ENCODE results near the gene CCL26.
"Not testable (repeated sequence)": the region's sequence is repeated elsewhere in the genome, so short reads cannot be mapped to it uniquely, and the experiment has no call there.

Gene CCL26

DNA sequence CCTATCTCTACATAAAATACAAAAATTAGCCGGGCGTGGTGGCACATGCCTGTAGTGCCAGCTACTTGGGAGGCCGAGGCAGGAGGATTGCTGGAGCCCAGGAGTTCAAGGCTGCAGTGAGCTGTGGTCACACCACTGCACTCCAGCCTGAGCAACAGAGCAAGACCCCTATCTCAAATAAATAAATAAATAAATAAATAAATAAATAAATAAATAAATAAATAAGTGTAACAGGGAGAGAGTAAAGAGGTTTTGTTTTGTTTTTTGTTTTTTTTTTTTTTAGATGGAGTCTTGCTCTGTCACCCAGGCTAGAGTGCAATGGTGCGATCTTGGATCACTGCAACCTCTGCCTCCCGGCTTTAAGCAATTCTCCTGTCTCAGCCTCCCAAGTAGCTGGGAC lies 20.6 kb upstream of the CCL26 start:
- not testable (repeated sequence) for DNase-seq (ENCODE audit: low read depth, low spot score)

GRCh38 chr7:75789361-75789924 lies 17.4 kb upstream of the CCL26 start:
- DNase-seq (ENCODE audit: low read depth, low spot score): no peak

- DNase-seq (ENCODE audit: low read depth, low spot score): not testable (repeated sequence)
Measured at GRCh38 chr7:75788154-75788847, 16.3 kb upstream of the CCL26 start.

GRCh38 chr7:75783058-75783457 lies 11.0 kb upstream of the CCL26 start:
- DNase-seq (ENCODE audit: low read depth, low spot score): not testable (repeated sequence)

GRCh38 chr7:75780647-75781273 lies 8.7 kb upstream of the CCL26 start:
- DNase-seq (ENCODE audit: low read depth, low spot score): not testable (repeated sequence)

DNA sequence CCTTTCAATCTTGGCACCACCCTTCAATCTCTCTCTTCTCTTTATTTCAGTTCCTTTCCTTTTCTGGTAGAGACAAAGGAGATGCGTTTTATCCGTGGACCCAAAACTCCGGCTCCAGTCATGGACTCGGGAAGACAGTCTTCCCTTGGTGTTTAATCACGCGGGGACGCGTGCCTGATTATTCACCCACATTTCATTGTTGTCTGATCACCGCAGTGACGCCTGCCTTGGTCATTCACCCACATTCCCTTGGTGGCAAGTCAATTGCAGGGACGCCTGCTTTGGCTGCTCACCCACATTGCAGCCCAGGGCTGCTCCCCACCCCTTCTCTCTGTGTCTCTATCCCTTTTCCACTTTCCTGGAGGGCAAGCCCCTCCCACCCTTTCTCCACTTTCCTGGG lies 7.5 kb upstream of the CCL26 start:
- not testable (repeated sequence) for DNase-seq (ENCODE audit: low read depth, low spot score)

DNA sequence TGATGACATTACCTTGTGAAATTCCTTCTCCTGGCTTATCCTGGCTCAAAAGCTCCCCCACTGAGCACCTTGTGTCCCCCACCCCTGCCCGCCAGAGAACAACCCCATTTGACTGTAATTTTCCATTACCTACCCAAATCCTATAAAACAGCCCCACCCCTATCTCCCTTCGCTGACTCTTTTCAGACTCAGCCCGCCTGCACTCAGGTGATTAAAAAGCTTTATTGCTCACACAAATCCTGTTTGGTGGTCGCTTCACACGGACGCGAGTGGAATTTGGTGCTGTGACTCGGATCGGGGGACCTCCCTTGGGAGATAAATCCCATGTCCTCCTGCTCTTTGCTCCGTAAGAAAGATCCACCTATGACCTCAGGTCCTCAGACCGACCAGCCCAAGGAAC lies 7.0 kb upstream of the CCL26 start:
- DNase-seq (ENCODE audit: low read depth, low spot score): not testable (repeated sequence)

DNA sequence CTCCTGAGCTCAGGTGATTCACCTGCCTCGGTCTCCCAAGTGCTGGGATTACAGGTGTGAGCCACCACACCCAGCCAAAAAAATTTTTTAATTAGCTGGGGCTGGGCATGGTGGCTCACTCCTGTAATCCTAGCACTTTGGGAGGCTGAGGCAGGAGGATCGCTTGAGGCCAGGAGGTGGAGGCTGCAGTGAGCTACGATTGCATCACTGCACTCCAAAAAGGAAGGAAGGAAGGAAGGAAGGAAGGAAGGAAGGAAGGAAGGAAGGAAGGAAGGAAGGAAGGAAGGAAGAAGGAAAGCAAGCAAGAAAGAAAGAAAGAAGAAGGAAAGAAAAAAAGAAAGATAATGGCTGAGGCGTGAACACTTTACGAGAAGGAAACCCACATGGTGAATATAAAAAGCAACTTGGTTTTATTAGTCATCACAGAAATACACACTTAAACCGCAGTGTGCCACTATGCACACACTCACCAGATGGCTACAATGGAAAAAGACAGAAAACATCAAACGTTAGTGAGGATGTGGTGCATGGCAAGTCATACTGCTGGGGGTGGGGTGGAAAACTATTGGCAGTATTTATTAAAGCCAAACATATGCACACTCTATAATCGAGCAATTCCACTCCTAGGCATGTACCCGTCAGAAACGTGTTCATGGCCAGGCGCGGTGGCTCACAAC lies 4.4 kb upstream of the CCL26 start:
- DNase-seq (ENCODE audit: low read depth, low spot score): peak; percentile 38

- not testable (repeated sequence) for DNase-seq (ENCODE audit: low read depth, low spot score)
Measured at GRCh38 chr7:75773958-75774357, 1.9 kb upstream of the CCL26 start.

GRCh38 chr7:75771224-75771623 lies 787 bp downstream of the CCL26 start:
- DNase-seq (ENCODE audit: low read depth, low spot score): no peak

DNA sequence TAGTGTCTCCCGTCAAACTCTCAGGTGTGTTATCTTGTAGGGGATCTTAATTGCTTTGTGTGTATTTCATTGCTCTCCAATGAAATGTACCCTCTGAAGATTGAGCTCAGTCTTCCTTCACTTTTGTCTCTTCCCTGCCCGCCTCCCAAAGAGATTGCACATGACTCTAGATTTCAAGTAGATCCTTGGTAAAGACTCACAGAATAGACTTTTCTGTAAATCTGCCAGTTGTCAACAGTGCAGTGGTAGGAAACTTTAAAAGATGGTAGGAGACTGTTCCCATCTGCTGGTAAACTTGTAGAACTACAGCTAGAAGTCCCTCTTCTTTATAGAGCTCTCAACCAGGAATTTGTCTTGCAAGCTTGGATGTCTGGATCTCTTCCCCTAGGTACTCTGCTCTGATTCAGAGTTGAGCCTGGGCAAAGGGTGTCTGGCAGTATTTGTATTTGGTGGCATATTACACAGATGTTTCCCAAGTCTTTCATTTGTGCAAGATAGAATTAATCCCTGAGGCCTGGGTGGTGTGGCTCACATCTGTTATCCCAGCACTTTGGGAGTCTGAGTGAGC lies 9.6 kb downstream of the CCL26 start:
- no peak for DNase-seq (ENCODE audit: low read depth, low spot score)

DNA sequence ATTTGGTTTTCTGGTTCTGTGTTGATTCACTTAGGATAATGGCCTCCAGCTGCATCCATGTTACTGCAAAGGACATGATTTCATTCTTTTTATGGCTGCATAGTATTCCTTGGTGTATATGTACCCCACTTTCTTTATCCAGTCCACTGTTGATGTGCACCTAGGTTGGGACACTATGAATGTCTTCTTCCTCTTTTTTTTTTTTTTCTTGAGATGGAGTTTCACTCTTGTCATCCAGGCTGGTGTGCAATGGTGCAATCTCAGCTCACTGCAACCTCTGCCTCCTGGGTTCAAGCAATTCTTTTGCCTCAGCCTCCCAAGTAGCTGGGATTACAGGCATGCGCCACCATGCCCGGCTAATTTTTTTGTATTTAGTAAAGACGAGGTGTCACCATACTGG lies 10.2 kb downstream of the CCL26 start:
- DNase-seq (ENCODE audit: low read depth, low spot score): not testable (repeated sequence)

DNA sequence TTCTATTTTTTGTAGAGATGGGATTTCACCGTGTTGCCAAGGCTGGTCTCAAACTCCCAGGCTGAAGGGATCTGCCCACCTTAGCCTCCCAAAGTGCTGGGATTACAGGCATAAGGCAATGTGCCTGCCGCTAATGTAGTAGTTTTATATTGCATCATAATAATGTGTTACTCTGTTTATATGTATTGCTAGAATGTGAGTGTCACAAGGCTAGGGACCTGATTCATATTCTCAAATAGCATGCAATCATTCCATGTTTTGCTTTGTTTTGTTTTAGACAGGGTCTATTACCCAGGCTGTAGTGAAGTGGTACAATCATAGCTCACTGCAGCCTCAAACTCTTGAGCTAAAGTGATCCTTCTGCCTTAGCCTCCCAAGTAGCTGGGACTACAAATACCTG lies 13.5 kb downstream of the CCL26 start:
- no peak for DNase-seq (ENCODE audit: low read depth, low spot score)

DNA sequence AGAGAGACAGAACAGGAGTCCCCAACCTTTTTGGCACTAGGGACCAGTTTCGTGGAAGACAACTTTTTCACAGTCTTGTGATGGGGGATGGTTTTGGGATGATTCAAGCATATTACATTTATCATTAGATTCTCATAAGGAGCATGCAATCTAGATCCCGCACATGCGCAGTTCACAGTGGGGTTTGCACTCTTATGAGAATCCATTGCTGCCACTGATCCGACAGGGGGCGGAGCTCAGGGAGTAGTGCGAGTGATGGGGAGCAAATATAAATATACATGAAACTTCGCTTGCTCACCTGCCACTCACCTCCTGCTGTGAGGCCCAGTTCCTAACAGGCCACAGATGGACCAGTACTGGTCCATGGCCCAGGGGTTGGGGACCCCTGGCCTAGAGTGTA lies 14.2 kb downstream of the CCL26 start:
- DNase-seq (ENCODE audit: low read depth, low spot score): no peak

DNA sequence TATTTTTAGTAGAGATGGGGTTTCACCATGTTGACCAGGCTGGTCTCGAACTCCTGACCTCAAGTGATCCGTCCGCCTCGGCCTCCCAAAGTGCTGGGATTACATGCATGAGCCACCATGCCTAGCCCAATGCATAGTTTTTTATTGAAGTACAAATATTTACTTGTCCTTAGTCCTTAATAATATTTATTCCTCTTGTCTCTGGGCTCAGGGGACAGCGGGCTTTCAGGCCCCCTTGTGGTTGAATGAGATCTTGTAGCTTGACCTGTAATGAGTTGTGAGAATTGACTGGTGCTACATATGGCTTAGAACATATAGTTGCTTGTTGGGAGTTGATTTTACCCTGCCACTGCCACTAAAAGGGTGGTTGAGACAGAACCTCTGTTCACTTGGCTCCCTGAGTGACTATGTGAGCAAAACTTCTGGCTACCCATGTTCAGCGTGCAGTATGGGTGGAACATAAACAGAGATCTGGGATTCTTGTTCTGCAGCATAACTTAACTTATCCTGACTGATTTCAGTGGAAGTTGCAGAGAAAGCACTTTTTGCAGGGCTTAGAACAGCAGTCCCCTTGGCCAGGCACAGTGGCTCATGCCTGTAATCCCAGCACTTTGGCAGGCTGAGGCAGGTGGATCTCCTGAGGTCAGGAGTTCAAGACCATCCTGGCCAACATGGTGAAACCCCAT lies 14.9 kb downstream of the CCL26 start:
- no peak for DNase-seq (ENCODE audit: low read depth, low spot score)

DNA sequence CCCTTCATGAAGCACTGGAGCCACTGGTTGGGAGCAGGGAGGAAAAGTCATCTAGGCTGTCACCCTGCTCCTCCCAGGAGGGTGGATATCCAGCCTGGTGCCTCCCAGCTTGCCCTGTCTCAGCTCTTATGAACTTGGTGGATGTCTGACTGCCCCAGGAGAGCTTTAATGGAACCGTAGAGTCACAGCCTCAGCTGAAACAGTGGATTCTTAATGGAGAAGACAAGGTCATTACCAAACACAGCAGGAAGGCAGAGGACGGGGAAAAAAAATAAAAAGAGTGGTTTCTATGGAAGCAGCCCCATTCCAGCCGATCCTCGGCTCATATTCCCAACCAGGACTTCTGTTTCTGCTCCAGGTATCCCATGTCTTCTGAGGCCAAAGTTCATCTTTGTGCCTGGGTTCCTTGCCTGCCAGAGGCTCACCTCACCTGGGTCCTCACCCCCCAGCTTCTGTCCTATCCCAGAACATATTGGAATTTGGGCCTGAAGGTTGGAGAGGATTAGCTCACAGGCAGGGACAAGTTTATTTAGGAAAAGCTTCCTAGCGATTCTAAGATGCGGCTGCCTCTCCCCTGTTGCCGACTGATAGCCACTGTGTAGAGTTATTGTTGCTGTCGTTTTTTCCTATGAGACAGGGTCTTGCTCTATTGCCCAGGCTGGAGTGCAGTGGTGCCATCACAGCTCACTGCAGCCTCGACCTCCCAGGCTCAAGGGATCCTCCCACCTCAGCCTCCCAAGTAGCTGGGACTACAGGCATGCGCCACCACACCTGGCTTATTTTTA lies 15.6 kb downstream of the CCL26 start:
- no peak for DNase-seq (ENCODE audit: low read depth, low spot score)

DNA sequence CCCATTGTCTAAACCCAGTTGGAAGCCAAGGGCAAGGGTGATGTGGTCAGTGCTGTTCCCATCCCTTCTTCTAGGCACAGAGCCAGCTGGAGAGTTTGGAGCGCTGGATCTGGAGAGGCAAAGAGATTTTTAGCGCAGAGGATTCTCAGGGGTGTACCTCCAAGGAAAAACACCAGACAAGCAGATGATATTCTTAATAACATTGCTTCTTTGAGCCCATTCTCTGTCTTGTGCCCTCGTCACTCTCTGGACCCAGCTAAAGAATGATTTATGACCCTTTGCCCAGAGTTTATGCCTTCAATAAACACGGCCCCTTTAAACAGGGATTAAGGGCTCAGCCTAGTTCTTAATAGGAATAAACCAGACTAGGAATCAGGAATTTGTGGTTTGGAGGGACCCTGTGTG lies 28.6 kb downstream of the CCL26 start:
- DNase-seq (ENCODE audit: low read depth, low spot score): no peak

DNA sequence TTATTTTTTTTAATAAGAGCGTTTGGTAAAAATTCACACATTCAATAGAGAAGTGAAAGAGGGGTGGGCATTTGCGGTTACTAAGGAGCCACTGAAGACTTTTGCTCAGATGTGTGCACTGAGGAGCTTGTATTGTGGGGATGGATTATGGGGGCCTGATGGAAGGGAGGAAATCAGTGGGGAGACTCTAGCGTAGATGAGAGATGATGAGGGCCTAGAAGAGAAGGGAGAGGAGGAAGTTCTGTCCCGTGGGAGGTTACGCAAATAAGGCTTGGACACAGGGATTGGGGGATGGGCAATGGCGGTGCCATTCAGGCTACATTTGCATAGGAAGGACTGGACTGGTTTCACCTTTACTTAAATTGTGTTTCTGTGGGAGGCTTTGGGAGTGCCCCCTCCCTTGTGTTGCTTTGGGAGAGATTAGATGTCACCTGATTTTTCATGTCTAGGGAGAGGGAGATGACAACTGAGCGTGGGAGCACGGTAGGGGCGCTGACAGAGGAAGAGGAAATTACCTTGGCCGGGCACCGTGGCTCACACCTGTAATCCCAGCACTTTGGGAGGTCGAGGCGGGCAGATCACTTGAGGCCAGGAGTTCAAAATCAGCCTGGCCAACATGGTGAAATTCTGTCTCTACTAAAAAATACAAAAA lies 31.0 kb downstream of the CCL26 start:
- no peak for DNase-seq (ENCODE audit: low read depth, low spot score)

- DNase-seq (ENCODE audit: low read depth, low spot score): no peak
Measured at GRCh38 chr7:75739796-75740672, 32.0 kb downstream of the CCL26 start.

Data from activated naive CD8-positive, alpha-beta T cell treated with anti-CD3 and anti-CD28 coated beads, Interleukin-2, amount 50 U/mL, for 16 hours (primary cell).